Erythroblast (primary cell): ENCODE results near the gene IL12RB1.

Source experiments
- GATA1 ChIP-seq: IDR thresholded peaks from 2 replicates; pipeline ENCODE4 v1.6.1; 2011; ENCODE audit warnings: low read depth, mild to moderate bottlenecking, control low read depth, low read length, moderate library complexity
- POLR2A ChIP-seq: IDR thresholded peaks from 2 replicates; pipeline ENCODE4 v1.6.1; 2011; ENCODE audit warnings: mild to moderate bottlenecking, low read length

DNA sequence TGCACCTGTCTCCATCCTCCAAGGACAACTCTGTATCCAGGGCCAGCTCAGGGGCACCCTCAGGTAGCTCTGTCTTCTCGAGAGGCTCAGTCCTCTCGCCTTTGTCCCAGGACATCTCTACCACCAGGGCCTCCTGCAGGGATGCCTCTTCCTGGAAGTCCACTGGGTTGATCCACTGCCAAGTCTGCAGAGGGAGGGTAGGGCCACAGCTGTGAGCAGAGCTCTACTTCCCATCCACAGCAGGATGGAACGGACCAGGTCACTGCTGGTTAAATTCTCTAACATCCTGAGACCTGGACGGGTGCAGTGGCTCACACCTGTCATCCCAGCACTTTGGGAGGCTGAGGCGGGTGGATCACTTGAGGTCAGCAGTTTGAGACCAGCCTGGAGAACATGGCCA, 26.8 kb downstream of the IL12RB1 start:
- TF ChIP-seq POLR2A: no peak
- no peak for TF ChIP-seq GATA1
